ENCODE results near the gene MBD5. TPM values are rescaled to one million over a fixed set of nuclear protein-coding genes. Genes with fewer than 3 reads are reported as not detected.
"Not testable (repeated sequence)": the region's sequence is repeated elsewhere in the genome, so short reads cannot be mapped to it uniquely, and the experiment has no call there.

The MBD5 gene
- total RNA-seq, 4 donors from 2014 or later: 51.2 to 85.9 (median 72.6) TPM

DNA sequence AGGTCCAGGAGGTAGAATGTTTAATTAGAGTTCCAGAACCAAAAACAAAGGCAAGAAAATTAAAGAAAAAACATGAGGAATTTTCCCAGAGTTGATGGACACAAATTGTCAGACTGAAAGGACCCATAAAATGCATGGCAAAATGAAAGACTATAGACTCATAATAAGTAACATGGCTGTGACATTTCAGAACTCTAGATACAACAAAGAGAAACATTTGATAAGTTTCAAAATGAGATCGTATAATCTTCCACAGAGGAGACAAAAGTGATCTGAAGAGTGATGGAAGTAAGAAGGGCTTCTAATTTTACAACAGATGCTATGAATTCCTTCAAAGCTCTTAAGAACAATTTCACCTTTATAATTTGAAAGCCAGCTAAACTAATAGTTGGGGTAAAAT lies 20.8 kb upstream of the MBD5 start:
- no peaks in the 10 kb centered on the region for H3K27me3 ChIP-seq
- DNase-seq: no peak
- intact Hi-C loops (cut with DNase I): no loop called here
- H3K4me1 ChIP-seq: no peaks in the 10 kb centered on the region
- H3K4me3 ChIP-seq (replicated peaks in 1 of 3): no peak overlapping the region
- TF ChIP-seq, protein P1, sequence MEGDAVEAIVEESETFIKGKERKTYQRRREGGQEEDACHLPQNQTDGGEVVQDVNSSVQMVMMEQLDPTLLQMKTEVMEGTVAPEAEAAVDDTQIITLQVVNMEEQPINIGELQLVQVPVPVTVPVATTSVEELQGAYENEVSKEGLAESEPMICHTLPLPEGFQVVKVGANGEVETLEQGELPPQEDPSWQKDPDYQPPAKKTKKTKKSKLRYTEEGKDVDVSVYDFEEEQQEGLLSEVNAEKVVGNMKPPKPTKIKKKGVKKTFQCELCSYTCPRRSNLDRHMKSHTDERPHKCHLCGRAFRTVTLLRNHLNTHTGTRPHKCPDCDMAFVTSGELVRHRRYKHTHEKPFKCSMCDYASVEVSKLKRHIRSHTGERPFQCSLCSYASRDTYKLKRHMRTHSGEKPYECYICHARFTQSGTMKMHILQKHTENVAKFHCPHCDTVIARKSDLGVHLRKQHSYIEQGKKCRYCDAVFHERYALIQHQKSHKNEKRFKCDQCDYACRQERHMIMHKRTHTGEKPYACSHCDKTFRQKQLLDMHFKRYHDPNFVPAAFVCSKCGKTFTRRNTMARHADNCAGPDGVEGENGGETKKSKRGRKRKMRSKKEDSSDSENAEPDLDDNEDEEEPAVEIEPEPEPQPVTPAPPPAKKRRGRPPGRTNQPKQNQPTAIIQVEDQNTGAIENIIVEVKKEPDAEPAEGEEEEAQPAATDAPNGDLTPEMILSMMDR (IDR thresholded peaks at IDR 0.05): no peak
- TF ChIP-seq POLR2A (IDR thresholded peaks at IDR 0.05): no peak
- no peak overlapping the region for H3K27ac ChIP-seq
- H3K36me3 ChIP-seq: no peaks in the 10 kb centered on the region
- H3K9me3 ChIP-seq: no peaks in the 10 kb centered on the region
- 92 to 96% methylated on average over 1 of the region's 1 CpG for WGBS, 2 donors

DNA sequence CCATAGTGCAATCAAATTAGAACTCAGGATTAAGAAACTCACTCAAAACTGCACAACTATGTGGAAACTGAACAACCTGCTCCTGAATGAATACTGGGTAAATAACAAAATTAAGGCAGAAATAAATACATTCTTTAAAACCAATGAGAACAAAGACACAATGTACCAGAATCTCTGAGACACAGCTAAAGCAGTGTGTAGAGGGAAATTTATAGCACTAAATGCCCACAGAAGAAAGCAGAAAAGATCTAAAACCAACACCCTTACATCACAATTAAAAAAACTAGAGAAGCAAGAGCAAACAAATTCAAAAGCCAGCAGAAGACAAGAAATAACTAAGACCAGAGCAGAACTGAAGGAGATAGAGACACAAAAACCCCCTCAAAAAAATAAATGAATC lies 18.5 kb upstream of the MBD5 start:
- DNase-seq; H3K4me1 ChIP-seq; H3K4me3 ChIP-seq (replicated peaks in 1 of 3); H3K36me3 ChIP-seq; H3K27ac ChIP-seq; H3K9me3 ChIP-seq; H3K27me3 ChIP-seq; intact Hi-C loops (cut with DNase I): not testable (repeated sequence)

DNA sequence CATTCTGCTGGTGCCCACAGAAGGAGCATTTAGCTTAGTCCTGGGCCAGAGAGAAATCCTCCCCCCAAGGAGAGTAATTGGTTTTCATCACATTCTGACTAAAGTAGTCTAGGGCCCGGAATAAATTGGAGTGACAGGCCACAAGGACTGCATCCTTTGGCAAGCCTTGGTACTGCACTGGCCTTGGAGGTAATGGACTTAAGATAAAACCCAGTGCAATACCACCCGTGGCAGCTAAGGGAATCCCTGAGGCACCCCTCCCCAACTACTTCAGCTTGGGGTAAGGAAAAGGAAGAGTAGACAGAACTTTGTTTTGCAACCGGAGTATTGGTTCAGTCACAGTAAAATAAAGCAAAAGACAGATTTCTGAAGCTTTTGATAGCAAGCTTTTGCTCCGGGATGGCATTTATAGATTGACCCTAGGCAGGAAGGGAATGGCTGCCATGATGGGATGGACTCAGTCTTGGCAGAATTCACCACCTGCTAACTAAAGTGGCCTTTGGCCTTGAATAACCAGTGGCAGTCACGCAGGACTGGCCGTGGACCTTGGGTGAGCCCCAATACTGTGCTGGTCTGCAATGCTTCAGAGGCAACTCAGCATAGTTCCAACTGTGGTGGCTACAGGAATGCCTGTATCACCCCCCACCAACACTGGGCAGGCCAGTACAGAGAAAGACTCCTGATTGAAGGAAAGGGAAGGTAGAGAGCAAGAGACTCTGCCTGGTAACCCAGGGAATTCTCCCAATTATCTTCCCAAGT lies 14.5 kb upstream of the MBD5 start:
- no peaks in the 10 kb centered on the region for H3K27me3 ChIP-seq
- H3K36me3 ChIP-seq: no peaks in the 10 kb centered on the region
- no peaks in the 10 kb centered on the region for H3K4me1 ChIP-seq
- no peak for DNase-seq
- intact Hi-C loops (cut with DNase I): no loop called here
- H3K9me3 ChIP-seq: no peaks in the 10 kb centered on the region
- 84 to 90% methylated on average over 5 to 6 of the region's 6 CpGs for WGBS, 2 donors
- H3K27ac ChIP-seq: no peak overlapping the region
- H3K4me3 ChIP-seq (replicated peaks in 1 of 3): no peak overlapping the region
- TF ChIP-seq, protein P1 (IDR thresholded peaks at IDR 0.05): no peak
- no peak for TF ChIP-seq POLR2A (IDR thresholded peaks at IDR 0.05)

DNA sequence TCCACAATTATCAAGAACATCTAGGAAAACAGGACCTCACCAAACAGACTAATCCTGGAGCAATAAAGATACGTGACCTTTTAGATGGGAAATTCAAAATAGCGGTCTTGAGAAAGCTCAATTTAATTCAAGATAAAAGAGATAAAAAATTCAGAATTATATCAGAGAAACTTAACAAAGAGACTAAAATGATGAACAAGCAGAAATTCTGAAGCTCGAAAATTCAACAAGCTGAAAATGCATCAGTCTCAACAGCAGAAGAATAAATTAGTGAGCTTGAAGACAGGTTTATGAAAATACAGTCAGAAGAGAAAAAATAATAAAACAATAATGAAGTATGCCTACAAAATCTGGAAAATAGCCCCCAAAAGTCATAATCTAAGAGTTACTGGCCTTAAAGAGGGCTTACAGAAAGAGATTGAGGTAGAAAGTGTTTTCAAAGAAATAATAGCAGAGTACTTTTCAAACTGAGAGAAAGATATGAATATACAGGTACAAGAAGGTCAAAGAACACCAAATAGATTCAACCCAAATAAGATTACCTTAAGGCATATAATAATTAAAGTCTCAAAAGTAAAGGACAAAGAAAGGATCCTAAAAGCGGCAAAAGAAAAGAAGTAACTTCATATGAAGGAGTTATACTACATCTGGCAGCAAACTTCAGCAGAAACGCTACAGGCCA lies 13.5 kb upstream of the MBD5 start:
- DNase-seq: no peak
- intact Hi-C loops (cut with DNase I): no loop called here
- H3K4me1 ChIP-seq: no peaks in the 10 kb centered on the region
- no peaks in the 10 kb centered on the region for H3K9me3 ChIP-seq
- H3K4me3 ChIP-seq (replicated peaks in 1 of 3): no peak overlapping the region
- 98 to 99% methylated on average over 5 of the region's 5 CpGs for WGBS, 2 donors
- no peaks in the 10 kb centered on the region for H3K36me3 ChIP-seq
- TF ChIP-seq, protein P1 (IDR thresholded peaks at IDR 0.05): no peak
- TF ChIP-seq POLR2A (IDR thresholded peaks at IDR 0.05): no peak
- no peak overlapping the region for H3K27ac ChIP-seq
- no peaks in the 10 kb centered on the region for H3K27me3 ChIP-seq

DNA sequence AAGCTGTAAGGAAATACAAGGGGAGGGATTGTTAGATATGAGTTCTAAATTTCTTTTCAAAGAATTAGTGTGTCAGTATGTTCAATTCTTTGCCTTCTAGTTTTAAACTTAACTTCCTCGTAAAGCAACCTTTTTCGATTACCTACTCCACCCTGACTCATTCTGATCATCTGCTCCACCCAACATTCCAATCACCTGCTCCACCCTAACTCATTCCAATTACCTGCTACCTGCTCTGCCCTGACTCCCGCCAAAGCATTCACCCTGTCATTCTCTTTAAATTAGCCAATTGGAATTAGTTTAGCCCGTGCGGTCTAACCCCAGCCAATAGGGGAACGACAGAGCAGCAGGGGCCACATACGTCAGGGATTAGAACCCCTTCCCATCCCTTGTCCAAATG lies 12.5 kb upstream of the MBD5 start:
- intact Hi-C loops (cut with DNase I): not testable (repeated sequence)
- WGBS, 2 donors: 96 to 99% methylated on average over 7 of the region's 7 CpGs

DNA sequence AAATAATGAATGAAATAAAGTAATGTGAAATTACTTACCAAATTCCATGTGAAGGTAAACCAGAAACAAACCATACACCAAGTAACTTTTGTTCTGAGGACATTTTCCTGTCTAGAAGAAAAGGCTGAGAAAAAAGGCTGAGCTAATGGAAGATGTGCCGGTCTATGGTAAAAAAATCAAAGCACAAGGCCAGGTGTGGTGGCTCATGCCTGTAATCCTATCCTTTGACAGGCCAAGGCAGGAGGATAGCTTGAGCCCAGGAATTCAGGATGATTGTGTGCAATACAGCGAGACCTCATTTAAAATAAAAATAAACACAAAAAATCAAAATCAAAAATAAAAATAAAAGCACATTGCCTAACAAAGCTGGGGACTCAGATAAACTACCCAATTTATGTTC lies 7.0 kb upstream of the MBD5 start:
- no peaks in the 10 kb centered on the region for H3K27me3 ChIP-seq
- no peak overlapping the region for H3K4me3 ChIP-seq (replicated peaks in 1 of 3)
- H3K27ac ChIP-seq: no peak overlapping the region
- H3K36me3 ChIP-seq: no peaks in the 10 kb centered on the region
- WGBS, 2 donors: 96 to 97% methylated on average over 2 of the region's 2 CpGs
- intact Hi-C loops (cut with DNase I): no loop called here
- H3K9me3 ChIP-seq: no peaks in the 10 kb centered on the region
- TF ChIP-seq, protein P1 (IDR thresholded peaks at IDR 0.05): no peak
- no peak for TF ChIP-seq POLR2A (IDR thresholded peaks at IDR 0.05)
- H3K4me1 ChIP-seq: peaks cover 0 to 1% of the 10 kb centered on the region in 2 donors
- DNase-seq: no peak

More for the DNA sequence above, 12.5 kb upstream of the MBD5 start:
- DNase-seq; H3K27ac ChIP-seq; H3K9me3 ChIP-seq; H3K4me3 ChIP-seq (replicated peaks in 1 of 3); H3K27me3 ChIP-seq; H3K36me3 ChIP-seq; H3K4me1 ChIP-seq: not testable (repeated sequence)

Data from thyroid gland (tissue), 4 donors.